SU-DHL-6 (cell line): ENCODE measurements around the gene ZNF678.

Source experiments
- H2AFZ ChIP-seq: fragments of 200-600 bp; sonication (generic); 2 replicates; pipeline ENCODE4 v1.6.1; 2014; ENCODE audit warnings: low read depth, mild to moderate bottlenecking, moderate library complexity, mixed read lengths, antibody characterized with exemption, low read length; ENCODE audit not compliant: severe bottlenecking
- H3F3A ChIP-seq: fragments of 200-600 bp; shearing (Covaris generic); 2 replicates; pipeline ENCODE4 v1.6.0; 2016; ENCODE audit warnings: antibody characterized with exemption, mild to moderate bottlenecking; ENCODE audit not compliant: insufficient read depth
- H3K27ac ChIP-seq: fragments of 200-600 bp; sonication (generic); 2 replicates; pipeline ENCODE4 v1.5.1; 2016; ENCODE audit warnings: low read depth, mild to moderate bottlenecking, low read length, moderate library complexity, mixed read lengths
- H3K27me3 ChIP-seq: fragments of 200-600 bp; sonication (generic), shearing (Covaris generic); 2 replicates; pipeline ENCODE4 v1.6.0; 2014; ENCODE audit warnings: mild to moderate bottlenecking, low read length
- H3K36me3 ChIP-seq: fragments of 200-600 bp; sonication (generic); 2 replicates; pipeline ENCODE4 v1.6.1; 2014; ENCODE audit warnings: mild to moderate bottlenecking, low read length, mixed read lengths
- H3K4me2 ChIP-seq: fragments of 300-600, 200-600 bp; shearing (Covaris generic), sonication (generic); 2 replicates; pipeline ENCODE4 v1.6.0; 2014; ENCODE audit warnings: low read length, low read depth, mild to moderate bottlenecking; ENCODE audit not compliant: poor library complexity, severe bottlenecking
- H3K4me3 ChIP-seq: fragments of 200-600 bp; sonication (generic); 2 replicates; pipeline ENCODE4 v1.5.1; 2014; ENCODE audit warnings: antibody characterized with exemption, low read length, mild to moderate bottlenecking, mixed read lengths; ENCODE audit not compliant: insufficient read depth, poor library complexity, severe bottlenecking
- H3K79me2 ChIP-seq: fragments of 200-600 bp; sonication (generic); 2 replicates; pipeline ENCODE4 v1.6.1; 2014; ENCODE audit warnings: mild to moderate bottlenecking, low read length, moderate library complexity; ENCODE audit not compliant: insufficient read depth
- H3K9ac ChIP-seq: fragments of 200-600 bp; sonication (generic); 2 replicates; pipeline ENCODE4 v1.7.0; 2014; ENCODE audit warnings: mild to moderate bottlenecking, low read length
- H3K9me2 ChIP-seq: fragments of 200-600 bp; sonication (generic); replicated peaks from 2 replicates; pipeline ENCODE4 v1.6.1; 2014; ENCODE audit warnings: low read length; ENCODE audit not compliant: insufficient read depth
- H3K9me3 ChIP-seq: fragments of 200-600 bp; sonication (generic); 2 replicates; pipeline ENCODE4 v1.6.1; 2014; ENCODE audit warnings: low read length, mixed read lengths; ENCODE audit not compliant: insufficient read depth
- H4K20me1 ChIP-seq: fragments of 200-600 bp; sonication (generic); 2 replicates; pipeline ENCODE4 v1.6.1; 2014; ENCODE audit warnings: low read depth, mild to moderate bottlenecking, antibody characterized with exemption, low read length, moderate library complexity, mixed read lengths
- EZH2phosphoT487 ChIP-seq: fragments of 200-600 bp; sonication (generic), shearing (Covaris generic); conservative IDR thresholded peaks from 2 replicates; pipeline ENCODE4 v1.6.1; 2018; ENCODE audit warnings: mild to moderate bottlenecking, antibody characterized with exemption, low read length, moderate library complexity, mixed read lengths
- TF ChIP-seq, protein P1 (sequence below): fragments of 200-600 bp; sonication (generic); IDR thresholded peaks from one replicate; pipeline ENCODE4 v1.5.1; 2017; ENCODE audit warnings: antibody characterized with exemption, mild to moderate bottlenecking, low read length, moderate library complexity; ENCODE audit not compliant: insufficient read depth, poor library complexity, severe bottlenecking

Gene ZNF678

DNA sequence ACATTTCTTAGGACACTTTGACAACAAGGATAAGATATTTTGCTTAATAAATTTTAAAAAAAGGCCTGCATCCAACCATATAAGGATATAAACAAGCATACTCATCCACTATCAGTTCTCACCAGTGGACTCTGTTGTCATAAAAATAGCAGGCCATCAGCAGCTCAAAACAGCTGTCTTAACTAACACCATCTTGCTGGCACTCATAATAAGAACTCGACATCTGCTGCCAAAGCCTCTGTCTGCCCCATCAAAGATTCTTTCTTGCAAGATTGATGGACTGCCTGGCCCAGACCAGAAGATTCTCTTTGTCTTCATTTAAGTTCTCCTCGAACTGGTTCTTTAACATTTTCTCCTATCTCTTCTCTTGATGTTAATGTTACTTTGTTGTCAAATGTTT lies 161.7 kb downstream of the ZNF678 start:
- Histone ChIP-seq H3K9me3 (peaks cover 10% of the 10 kb centered on the region; the same call in 1 of the 2 replicates), H3K27ac (no peak overlapping the region), H4K20me1 (no peaks in the 10 kb centered on the region), H3K27me3 (no peaks in the 10 kb centered on the region), H2AFZ (no peak overlapping the region), H3K36me3 (no peaks in the 10 kb centered on the region), H3K9ac (no peak overlapping the region), H3K9me2 (no peaks in the 10 kb centered on the region), H3F3A (peaks cover 4% of the 10 kb centered on the region; the same call in 1 of the 2 replicates), H3K4me3 (no peak overlapping the region), H3K79me2 (no peaks in the 10 kb centered on the region), H3K4me2 (no peak overlapping the region)
- no peak for TF ChIP-seq EZH2phosphoT487
- TF ChIP-seq, protein P1, sequence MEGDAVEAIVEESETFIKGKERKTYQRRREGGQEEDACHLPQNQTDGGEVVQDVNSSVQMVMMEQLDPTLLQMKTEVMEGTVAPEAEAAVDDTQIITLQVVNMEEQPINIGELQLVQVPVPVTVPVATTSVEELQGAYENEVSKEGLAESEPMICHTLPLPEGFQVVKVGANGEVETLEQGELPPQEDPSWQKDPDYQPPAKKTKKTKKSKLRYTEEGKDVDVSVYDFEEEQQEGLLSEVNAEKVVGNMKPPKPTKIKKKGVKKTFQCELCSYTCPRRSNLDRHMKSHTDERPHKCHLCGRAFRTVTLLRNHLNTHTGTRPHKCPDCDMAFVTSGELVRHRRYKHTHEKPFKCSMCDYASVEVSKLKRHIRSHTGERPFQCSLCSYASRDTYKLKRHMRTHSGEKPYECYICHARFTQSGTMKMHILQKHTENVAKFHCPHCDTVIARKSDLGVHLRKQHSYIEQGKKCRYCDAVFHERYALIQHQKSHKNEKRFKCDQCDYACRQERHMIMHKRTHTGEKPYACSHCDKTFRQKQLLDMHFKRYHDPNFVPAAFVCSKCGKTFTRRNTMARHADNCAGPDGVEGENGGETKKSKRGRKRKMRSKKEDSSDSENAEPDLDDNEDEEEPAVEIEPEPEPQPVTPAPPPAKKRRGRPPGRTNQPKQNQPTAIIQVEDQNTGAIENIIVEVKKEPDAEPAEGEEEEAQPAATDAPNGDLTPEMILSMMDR, result no peak

DNA sequence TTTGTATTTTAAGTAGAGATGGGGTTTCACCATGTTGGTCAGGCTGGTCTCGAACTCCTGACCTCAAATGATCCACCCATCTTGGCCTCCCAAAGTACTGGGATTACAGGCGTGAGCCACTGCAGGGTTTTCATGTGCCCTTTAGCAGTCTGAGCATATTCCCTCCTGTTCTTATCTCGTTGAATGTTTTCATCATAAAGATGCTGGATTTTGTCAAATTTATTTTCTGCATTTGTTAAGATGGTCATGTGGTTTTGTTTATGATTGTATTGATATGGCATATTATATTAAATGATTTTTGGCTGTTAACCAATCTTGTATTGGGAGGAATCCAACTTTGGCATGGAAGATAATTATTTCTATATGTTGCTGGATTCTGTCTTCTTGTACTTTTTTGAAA lies 163.0 kb downstream of the ZNF678 start:
- Histone ChIP-seq H3F3A (peaks cover 6% of the 10 kb centered on the region; the same call in 1 of the 2 replicates), H3K36me3 (no peaks in the 10 kb centered on the region)
- no peak for TF ChIP-seq EZH2phosphoT487
- TF ChIP-seq, protein P1, result no peak

More for the DNA sequence above, 163.0 kb downstream of the ZNF678 start:
- no peak overlapping the region for H3K9ac ChIP-seq
- no peaks in the 10 kb centered on the region for H3K79me2 ChIP-seq
- H3K9me2 ChIP-seq, result no peaks in the 10 kb centered on the region
- no peaks in the 10 kb centered on the region for H4K20me1 ChIP-seq
- H2AFZ ChIP-seq, result no peak overlapping the region
- no peak overlapping the region for H3K4me3 ChIP-seq
- no peak overlapping the region for H3K27ac ChIP-seq
- H3K27me3 ChIP-seq, result no peaks in the 10 kb centered on the region
- no peak overlapping the region for H3K4me2 ChIP-seq
- H3K9me3 ChIP-seq, result peaks cover 5% of the 10 kb centered on the region; the same call in 1 of the 2 replicates
